Thoracic aorta (tissue), 2 donors: ENCODE results near the gene SORL1. TPM values are rescaled to one million over a fixed set of nuclear protein-coding genes. Genes with fewer than 3 reads are reported as not detected.

ENCODE experiments used
- ATAC-seq: fragments of 150-250 bp; one replicate; pipeline ENCODE4 v1.8.0; 2017; ENCODE audit warnings: low read depth; ENCODE audit not compliant: insufficient number of reproducible peaks, low FRiP score
- DNase-seq: peaks from one replicate; pipeline ENCODE4 v3.0.0-alpha.2; 2020; ENCODE audit warnings: low spot score
- H3K27ac ChIP-seq, 2 donors: fragments of 200-600 bp; sonication (generic); 1 replicate in 1 of 2; 2 replicates in 1 of 2; pipeline ENCODE4 v1.5.1; 2016; ENCODE audit warnings: mild to moderate bottlenecking in 2 of 2, moderate library complexity in 2 of 2
- H3K27me3 ChIP-seq: fragments of 200-600 bp; sonication (generic); replicated peaks from 2 replicates; pipeline ENCODE4 v1.6.0; 2016; ENCODE audit warnings: mild to moderate bottlenecking; ENCODE audit not compliant: insufficient read depth
- H3K36me3 ChIP-seq: fragments of 200-600 bp; sonication (generic); one replicate; pipeline ENCODE4 v1.5.1; 2016
- H3K4me1 ChIP-seq, 2 donors: fragments of 200-600 bp; sonication (generic); 1 replicate in 1 of 2; 2 replicates in 1 of 2; pipeline versions ENCODE4 v1.5.1 to v1.6.0; 2016; ENCODE audit warnings: low read depth in 2 of 2, mild to moderate bottlenecking in 1 of 2; ENCODE audit not compliant: control insufficient read depth in 1 of 2
- H3K4me3 ChIP-seq: fragments of 200-600 bp; sonication (generic); 2 replicates; pipeline ENCODE4 v1.5.1; 2016; ENCODE audit warnings: mild to moderate bottlenecking
- H3K9me3 ChIP-seq: fragments of 200-600 bp; sonication (generic); 2 replicates; pipeline ENCODE4 v1.5.1; 2016
- total RNA-seq, 2 donors: library from RNA; depleted of rRNA; stranded (reverse); fragments of >200 nt; gene quantifications; one replicate each; pipeline versions ENCODE4 v1.1.0 to v1.2.3, GENCODE V29; 2016
- TF ChIP-seq, protein P1 (sequence below): fragments of 200-600 bp; sonication (generic); IDR thresholded peaks from one replicate; pipeline ENCODE4 v1.5.1; 2019; ENCODE audit warnings: antibody characterized with exemption

SORL1 gene
- total RNA-seq, 2 donors from 2014 or later: 26.9 to 33.0 TPM

- H3K9me3 ChIP-seq: no peaks in the 10 kb centered on the region
- peak overlapping the region; percentile 32 for H3K4me3 ChIP-seq
- peak overlapping the region; percentile 61 to 66 for H3K27ac ChIP-seq
- H3K36me3 ChIP-seq: no peaks in the 10 kb centered on the region
- no peaks in the 10 kb centered on the region for H3K27me3 ChIP-seq
- ATAC-seq (no peak), DNase-seq (no peak)
- TF ChIP-seq, protein P1, sequence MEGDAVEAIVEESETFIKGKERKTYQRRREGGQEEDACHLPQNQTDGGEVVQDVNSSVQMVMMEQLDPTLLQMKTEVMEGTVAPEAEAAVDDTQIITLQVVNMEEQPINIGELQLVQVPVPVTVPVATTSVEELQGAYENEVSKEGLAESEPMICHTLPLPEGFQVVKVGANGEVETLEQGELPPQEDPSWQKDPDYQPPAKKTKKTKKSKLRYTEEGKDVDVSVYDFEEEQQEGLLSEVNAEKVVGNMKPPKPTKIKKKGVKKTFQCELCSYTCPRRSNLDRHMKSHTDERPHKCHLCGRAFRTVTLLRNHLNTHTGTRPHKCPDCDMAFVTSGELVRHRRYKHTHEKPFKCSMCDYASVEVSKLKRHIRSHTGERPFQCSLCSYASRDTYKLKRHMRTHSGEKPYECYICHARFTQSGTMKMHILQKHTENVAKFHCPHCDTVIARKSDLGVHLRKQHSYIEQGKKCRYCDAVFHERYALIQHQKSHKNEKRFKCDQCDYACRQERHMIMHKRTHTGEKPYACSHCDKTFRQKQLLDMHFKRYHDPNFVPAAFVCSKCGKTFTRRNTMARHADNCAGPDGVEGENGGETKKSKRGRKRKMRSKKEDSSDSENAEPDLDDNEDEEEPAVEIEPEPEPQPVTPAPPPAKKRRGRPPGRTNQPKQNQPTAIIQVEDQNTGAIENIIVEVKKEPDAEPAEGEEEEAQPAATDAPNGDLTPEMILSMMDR: no peak
- peaks cover 21 to 30% of the 10 kb centered on the region in 2 donors for H3K4me1 ChIP-seq
Observed at GRCh38 chr11:121417607-121418006, 34.5 kb upstream of the SORL1 start.

GRCh38 chr11:121418625-121419114 lies 33.4 kb upstream of the SORL1 start:
- ATAC-seq (no peak), DNase-seq (no peak)
- Histone ChIP-seq H3K4me1 (peaks cover 21 to 30% of the 10 kb centered on the region in 2 donors), H3K27ac (no peak overlapping the region), H3K9me3 (no peaks in the 10 kb centered on the region), H3K36me3 (no peaks in the 10 kb centered on the region), H3K4me3 (no peak overlapping the region), H3K27me3 (no peaks in the 10 kb centered on the region)
- TF ChIP-seq, protein P1: no peak

DNA sequence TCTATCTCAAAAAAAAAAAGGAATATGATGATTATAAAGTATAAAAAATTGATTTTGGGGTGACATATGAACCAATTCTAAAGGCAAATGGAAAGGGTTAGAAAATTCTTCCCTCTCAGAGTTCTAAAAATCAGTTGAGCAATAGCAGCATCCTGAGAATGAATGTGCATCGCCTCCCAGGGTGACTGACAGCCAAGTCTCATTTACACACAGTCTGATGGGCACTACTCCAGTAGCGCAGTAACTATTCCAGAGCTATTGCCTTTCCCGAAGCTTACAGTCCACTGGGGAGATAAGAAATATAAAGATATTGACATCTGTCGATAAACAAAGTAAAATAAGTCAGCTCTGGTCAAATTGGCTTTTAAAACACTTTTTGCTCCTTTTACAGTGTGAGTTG lies 32.3 kb upstream of the SORL1 start:
- ATAC-seq: no peak
- DNase-seq: no peak
- TF ChIP-seq, protein P1: no peak

GRCh38 chr11:121420398-121420797 lies 31.7 kb upstream of the SORL1 start:
- TF ChIP-seq, protein P1: no peak
- Histone ChIP-seq H3K9me3 (no peaks in the 10 kb centered on the region), H3K36me3 (no peaks in the 10 kb centered on the region), H3K4me3 (no peak overlapping the region), H3K27ac (no peak overlapping the region), H3K27me3 (no peaks in the 10 kb centered on the region), H3K4me1 (peaks cover 21 to 28% of the 10 kb centered on the region in 2 donors)
- ATAC-seq (no peak), DNase-seq (no peak)

More for the DNA sequence above, 32.3 kb upstream of the SORL1 start:
- H3K36me3 ChIP-seq: no peaks in the 10 kb centered on the region
- H3K9me3 ChIP-seq: no peaks in the 10 kb centered on the region
- no peak overlapping the region for H3K27ac ChIP-seq
- no peaks in the 10 kb centered on the region for H3K27me3 ChIP-seq
- H3K4me1 ChIP-seq: peaks cover 21 to 30% of the 10 kb centered on the region in 2 donors
- H3K4me3 ChIP-seq: no peak overlapping the region

DNA sequence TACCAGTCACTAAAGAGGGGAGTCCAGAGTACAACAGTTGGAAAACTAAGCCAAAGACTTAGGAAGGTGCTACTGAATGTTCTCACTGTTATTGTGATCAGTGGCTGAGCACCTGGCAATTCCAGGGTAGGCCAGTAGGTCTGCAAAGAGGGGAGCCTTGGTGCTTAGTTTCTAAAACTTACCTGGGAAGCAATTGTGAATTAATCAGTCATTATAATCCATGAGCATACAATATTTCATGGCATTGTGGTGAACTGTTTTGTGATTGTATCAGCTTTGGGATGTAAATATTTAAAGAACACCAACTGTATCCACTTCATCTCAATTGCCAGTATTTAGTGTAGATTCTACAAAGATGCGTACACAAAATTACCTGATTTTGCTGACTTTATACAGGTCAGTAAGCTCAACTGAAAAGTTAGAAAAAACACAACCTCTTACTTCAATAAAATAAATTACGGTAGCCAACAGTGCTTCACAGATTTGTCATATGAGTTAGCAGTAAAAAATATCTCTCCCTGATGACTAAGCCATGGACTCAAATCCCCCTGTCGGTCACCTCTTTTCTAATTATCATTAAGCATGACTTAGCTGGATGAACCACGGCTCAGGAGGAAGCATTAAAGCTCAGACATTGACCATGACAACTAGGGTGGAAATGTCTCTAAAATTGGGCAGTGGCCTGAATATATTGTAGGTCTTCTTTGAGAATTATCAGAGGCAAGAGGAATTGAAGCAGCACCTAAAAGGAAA lies 30.8 kb upstream of the SORL1 start:
- H3K27ac ChIP-seq: no peak overlapping the region
- ATAC-seq: no peak
- TF ChIP-seq, protein P1: no peak
- no peaks in the 10 kb centered on the region for H3K9me3 ChIP-seq
- no peaks in the 10 kb centered on the region for H3K36me3 ChIP-seq
- DNase-seq: no peak
- no peak overlapping the region for H3K4me3 ChIP-seq
- H3K27me3 ChIP-seq: no peaks in the 10 kb centered on the region
- H3K4me1 ChIP-seq: peaks cover 13 to 20% of the 10 kb centered on the region in 2 donors
